GM12878 (cell line): Measurements from ENCODE around the gene SH2D7. TPM values are rescaled to one million over a fixed set of nuclear protein-coding genes. Genes with fewer than 3 reads are reported as not detected.
A peak's percentile ranks its signal among the peaks of the same experiment; 100 is the strongest.

Experiments
- BCL11A ChIP-seq: IDR thresholded peaks from 2 replicates; pipeline ENCODE4 v1.6.1; 2011; ENCODE audit warnings: low read depth, low read length
- CREM ChIP-seq: IDR thresholded peaks from 2 replicates; pipeline ENCODE4 v1.6.1; 2014; ENCODE audit warnings: antibody characterized with exemption, low read depth
- DPF2 ChIP-seq: fragments of 450-650 bp; IDR thresholded peaks from 2 replicates; pipeline ENCODE4 v1.6.1; 2017; ENCODE audit warnings: mild to moderate bottlenecking
- EP300 ChIP-seq, 2 experiments: fragments of 150-350 bp in 1 of 2; IDR thresholded peaks; 2 replicates each; pipeline ENCODE4 v1.6.1; 2011 to 2012; ENCODE audit warnings: low read depth in 2 of 2, low read length in 2 of 2, borderline replicate concordance in 1 of 2, improper control_type of control experiment in 1 of 2, inconsistent platforms in 1 of 2; ENCODE audit not compliant: control insufficient read depth in 1 of 2
- ETV6 ChIP-seq, 2 experiments: fragments of 450-650 bp in 1 of 2; IDR thresholded peaks in 1 of 2; conservative IDR thresholded peaks in 1 of 2; 2 replicates each; pipeline ENCODE4 v1.6.1; 2014; ENCODE audit warnings: antibody characterized with exemption in 1 of 2, borderline replicate concordance in 1 of 2, low read depth in 1 of 2, mild to moderate bottlenecking in 1 of 2, moderate library complexity in 1 of 2
- IKZF2 ChIP-seq, 2 experiments: fragments of 450-650 bp; IDR thresholded peaks; 2 replicates each; pipeline ENCODE4 v1.6.1; 2017; ENCODE audit warnings: mild to moderate bottlenecking in 2 of 2, moderate library complexity in 2 of 2
- MTA2 ChIP-seq: fragments of 450-650 bp; IDR thresholded peaks from 2 replicates; pipeline ENCODE4 v1.6.1; 2016; ENCODE audit warnings: low read depth, mild to moderate bottlenecking, moderate library complexity
- NR2F1 ChIP-seq: fragments of 450-650 bp; conservative IDR thresholded peaks from 2 replicates; pipeline ENCODE4 v1.6.1; 2017; ENCODE audit warnings: mild to moderate bottlenecking
- POLR2A ChIP-seq: IDR thresholded peaks from 2 replicates; pipeline ENCODE4 v1.6.1; 2011; ENCODE audit warnings: low read depth, mild to moderate bottlenecking, low read length
- SMARCA5 ChIP-seq: fragments of 450-650 bp; IDR thresholded peaks from 2 replicates; pipeline ENCODE4 v1.6.1; 2017; ENCODE audit warnings: mild to moderate bottlenecking
- SP1 ChIP-seq: IDR thresholded peaks from one replicate; pipeline ENCODE4 v1.6.1; 2011; ENCODE audit warnings: low read depth, low read length
- SPI1 ChIP-seq: IDR thresholded peaks from 2 replicates; pipeline ENCODE4 v1.6.1; 2011; ENCODE audit warnings: low read depth, mild to moderate bottlenecking, low read length, moderate library complexity, borderline replicate concordance; ENCODE audit not compliant: insufficient read depth
- STAT1 ChIP-seq: fragments of 450-650 bp; conservative IDR thresholded peaks from 2 replicates; pipeline ENCODE4 v1.6.1; 2014; ENCODE audit warnings: antibody characterized with exemption, mild to moderate bottlenecking
- TAF1 ChIP-seq: IDR thresholded peaks from 2 replicates; pipeline ENCODE4 v1.6.1; 2011; ENCODE audit warnings: mild to moderate bottlenecking, low read depth, low read length, borderline replicate concordance
- TARDBP ChIP-seq: IDR thresholded peaks from 2 replicates; pipeline ENCODE4 v1.6.1; 2016; ENCODE audit warnings: borderline replicate concordance
- TCF12 ChIP-seq: IDR thresholded peaks from 2 replicates; pipeline ENCODE4 v1.6.1; 2011; ENCODE audit warnings: low read depth, mild to moderate bottlenecking, low read length
- ZNF217 ChIP-seq: fragments of 450-650 bp; IDR thresholded peaks from 2 replicates; pipeline ENCODE4 v1.6.1; 2017; ENCODE audit warnings: antibody characterized with exemption, mild to moderate bottlenecking
- ZNF24 ChIP-seq: fragments of 450-650 bp; IDR thresholded peaks from 2 replicates; pipeline ENCODE4 v1.6.1; 2017; ENCODE audit warnings: antibody characterized with exemption, mild to moderate bottlenecking
- ZNF274 ChIP-seq: IDR thresholded peaks from one replicate; pipeline ENCODE4 v1.8.0; 2011; ENCODE audit not compliant: insufficient read length, insufficient read depth
- ZSCAN29 ChIP-seq: fragments of 450-650 bp; IDR thresholded peaks from 2 replicates; pipeline ENCODE4 v1.6.1; 2017; ENCODE audit warnings: mild to moderate bottlenecking, moderate library complexity
- polyA plus RNA-seq, 11 experiments: library from polyadenylated mRNA; depleted of rRNA in 4 of 11; unstranded in 6 of 11; stranded (reverse) in 5 of 11; fragments of >200 nt; fragmentation: Nextera tagmentation in 4 of 11; fragmentation: Illumina TruSeq in 1 of 11; extraction: Ambion mirVana in 4 of 11; extraction: Trizol in 1 of 11; gene quantifications; 1 replicate in 1 of 11; 2 replicates in 10 of 11; pipeline versions ENCODE4 v1.2.1 to v1.2.3, GENCODE V29; 2011 to 2016; ENCODE audit warnings: inconsistent platforms in 2 of 11, missing spikeins in 2 of 11, low read depth in 1 of 11
- total RNA-seq, 4 experiments: library from RNA; depleted of rRNA in 3 of 4; stranded (reverse); fragments of >200 nt in 3 of 4; fragmentation: Illumina TruSeq in 1 of 4; extraction: Trizol in 1 of 4; gene quantifications; 2 replicates each; pipeline versions ENCODE4 v1.2.1 to v1.2.3, GENCODE V29; 2013 to 2021
- TF ChIP-seq, protein P1 (sequence below): fragments of 450-650 bp; IDR thresholded peaks from 2 replicates; pipeline ENCODE4 v1.6.1; 2014; ENCODE audit warnings: mild to moderate bottlenecking
- TF ChIP-seq, protein P2 (sequence below): IDR thresholded peaks from 2 replicates; pipeline ENCODE4 v1.6.1; 2012; ENCODE audit warnings: low read length, inconsistent platforms
- TF ChIP-seq, protein P3 (sequence below): fragments of 450-650 bp; IDR thresholded peaks from 2 replicates; pipeline ENCODE4 v1.6.1; 2016; ENCODE audit warnings: mild to moderate bottlenecking
- TF ChIP-seq, protein P4 (sequence below): fragments of 450-650 bp; IDR thresholded peaks from 2 replicates; pipeline ENCODE4 v1.6.1; 2017; ENCODE audit warnings: low read depth, mild to moderate bottlenecking, moderate library complexity
- TF ChIP-seq, protein P5 (sequence below): IDR thresholded peaks from 2 replicates; pipeline ENCODE4 v1.6.1; 2012; ENCODE audit warnings: low read depth, low read length, improper control_type of control experiment

SH2D7 gene
- total and polyA plus RNA-seq, 10 of the 15 experiments (the other 5 are each of a cell fraction or from before 2014, with no cell fraction given), result 0.04 to 0.06 TPM; not detected in 8

DNA sequence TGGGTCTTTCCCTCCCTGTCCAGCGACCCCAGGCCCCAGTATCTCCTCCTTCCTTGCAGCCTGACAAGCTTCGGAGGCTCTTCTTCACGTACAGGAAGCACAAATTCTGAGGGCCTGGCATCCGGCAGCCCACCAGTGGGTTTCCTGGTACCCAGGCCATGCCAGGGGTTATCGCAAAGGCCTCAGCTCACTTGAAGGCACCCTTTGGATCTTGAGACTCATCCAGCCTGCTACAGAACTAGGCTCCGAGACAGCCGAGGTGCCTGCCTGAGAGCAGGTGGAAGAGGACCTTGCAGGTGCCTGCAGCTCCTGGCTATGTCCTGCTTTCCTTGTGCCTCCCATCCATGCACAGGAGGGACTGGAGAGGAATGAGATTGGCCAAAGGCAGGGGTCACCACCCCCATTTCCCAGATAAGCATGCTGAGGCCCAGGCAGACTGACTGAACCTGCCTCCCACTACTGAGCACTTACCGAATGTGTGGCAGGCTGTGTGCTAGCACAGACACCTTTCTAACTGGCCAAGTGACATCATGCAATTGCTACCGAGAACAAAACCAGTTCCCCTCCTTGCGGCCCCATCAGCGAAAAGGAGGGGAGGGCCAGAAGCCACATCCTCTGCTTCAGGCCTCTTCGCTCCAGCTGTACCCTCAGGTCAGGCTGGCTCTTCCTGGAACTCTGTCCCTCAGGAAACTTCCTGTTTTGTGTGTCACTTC, 11.2 kb downstream of the SH2D7 start (continued):
- TF ChIP-seq SPI1, result peak; percentile 85
- TF ChIP-seq ZSCAN29, result no peak
- TF ChIP-seq BCL11A, result peak; percentile 49; the same call in 1 of the 2 replicates
- peak; percentile 98 for TF ChIP-seq SMARCA5
- TF ChIP-seq, protein P1, sequence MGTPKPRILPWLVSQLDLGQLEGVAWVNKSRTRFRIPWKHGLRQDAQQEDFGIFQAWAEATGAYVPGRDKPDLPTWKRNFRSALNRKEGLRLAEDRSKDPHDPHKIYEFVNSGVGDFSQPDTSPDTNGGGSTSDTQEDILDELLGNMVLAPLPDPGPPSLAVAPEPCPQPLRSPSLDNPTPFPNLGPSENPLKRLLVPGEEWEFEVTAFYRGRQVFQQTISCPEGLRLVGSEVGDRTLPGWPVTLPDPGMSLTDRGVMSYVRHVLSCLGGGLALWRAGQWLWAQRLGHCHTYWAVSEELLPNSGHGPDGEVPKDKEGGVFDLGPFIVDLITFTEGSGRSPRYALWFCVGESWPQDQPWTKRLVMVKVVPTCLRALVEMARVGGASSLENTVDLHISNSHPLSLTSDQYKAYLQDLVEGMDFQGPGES, result no peak
- no peak for TF ChIP-seq STAT1
- no peak for TF ChIP-seq TARDBP
- peak; percentile 30 to 76; a peak in 2 of 4 replicates for TF ChIP-seq EP300 (IDR thresholded peaks at IDR 0.05; ENCODE audit: borderline replicate concordance in 1 of 2, control insufficient read depth in 1 of 2, low read depth in 2 of 2, low read length in 2 of 2)
- TF ChIP-seq SP1, result peak; percentile 38
- peak; percentile 57 for TF ChIP-seq NR2F1
- TF ChIP-seq TCF12, result peak; percentile 66; the same call in 1 of the 2 replicates
- peak in 1 of 2 experiments; percentile 87; a peak in 2 of 4 replicates for TF ChIP-seq ETV6 (conservative IDR thresholded peaks at IDR 0.05 in 1 of 2, IDR thresholded peaks at IDR 0.05 in 1 of 2; ENCODE audit: borderline replicate concordance in 1 of 2, low read depth in 1 of 2)
- peak; percentile 72 for TF ChIP-seq POLR2A
- TF ChIP-seq DPF2, result peak; percentile 70
- TF ChIP-seq CREM, result peak; percentile 68; the same call in 1 of the 2 replicates
- TF ChIP-seq IKZF2 (IDR thresholded peaks at IDR 0.05), result peak; percentile 75 to 82; a peak in 3 of 4 replicates
- TF ChIP-seq, protein P2, sequence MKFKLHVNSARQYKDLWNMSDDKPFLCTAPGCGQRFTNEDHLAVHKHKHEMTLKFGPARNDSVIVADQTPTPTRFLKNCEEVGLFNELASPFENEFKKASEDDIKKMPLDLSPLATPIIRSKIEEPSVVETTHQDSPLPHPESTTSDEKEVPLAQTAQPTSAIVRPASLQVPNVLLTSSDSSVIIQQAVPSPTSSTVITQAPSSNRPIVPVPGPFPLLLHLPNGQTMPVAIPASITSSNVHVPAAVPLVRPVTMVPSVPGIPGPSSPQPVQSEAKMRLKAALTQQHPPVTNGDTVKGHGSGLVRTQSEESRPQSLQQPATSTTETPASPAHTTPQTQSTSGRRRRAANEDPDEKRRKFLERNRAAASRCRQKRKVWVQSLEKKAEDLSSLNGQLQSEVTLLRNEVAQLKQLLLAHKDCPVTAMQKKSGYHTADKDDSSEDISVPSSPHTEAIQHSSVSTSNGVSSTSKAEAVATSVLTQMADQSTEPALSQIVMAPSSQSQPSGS, result peak; percentile 74
- TF ChIP-seq, protein P3, sequence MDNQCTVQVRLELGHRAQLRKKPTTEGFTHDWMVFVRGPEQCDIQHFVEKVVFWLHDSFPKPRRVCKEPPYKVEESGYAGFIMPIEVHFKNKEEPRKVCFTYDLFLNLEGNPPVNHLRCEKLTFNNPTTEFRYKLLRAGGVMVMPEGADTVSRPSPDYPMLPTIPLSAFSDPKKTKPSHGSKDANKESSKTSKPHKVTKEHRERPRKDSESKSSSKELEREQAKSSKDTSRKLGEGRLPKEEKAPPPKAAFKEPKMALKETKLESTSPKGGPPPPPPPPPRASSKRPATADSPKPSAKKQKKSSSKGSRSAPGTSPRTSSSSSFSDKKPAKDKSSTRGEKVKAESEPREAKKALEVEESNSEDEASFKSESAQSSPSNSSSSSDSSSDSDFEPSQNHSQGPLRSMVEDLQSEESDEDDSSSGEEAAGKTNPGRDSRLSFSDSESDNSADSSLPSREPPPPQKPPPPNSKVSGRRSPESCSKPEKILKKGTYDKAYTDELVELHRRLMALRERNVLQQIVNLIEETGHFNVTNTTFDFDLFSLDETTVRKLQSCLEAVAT, result peak; percentile 62; the same call in 1 of the 2 replicates
- TF ChIP-seq ZNF217, result peak; percentile 72; the same call in 1 of the 2 replicates
- TF ChIP-seq, protein P4, sequence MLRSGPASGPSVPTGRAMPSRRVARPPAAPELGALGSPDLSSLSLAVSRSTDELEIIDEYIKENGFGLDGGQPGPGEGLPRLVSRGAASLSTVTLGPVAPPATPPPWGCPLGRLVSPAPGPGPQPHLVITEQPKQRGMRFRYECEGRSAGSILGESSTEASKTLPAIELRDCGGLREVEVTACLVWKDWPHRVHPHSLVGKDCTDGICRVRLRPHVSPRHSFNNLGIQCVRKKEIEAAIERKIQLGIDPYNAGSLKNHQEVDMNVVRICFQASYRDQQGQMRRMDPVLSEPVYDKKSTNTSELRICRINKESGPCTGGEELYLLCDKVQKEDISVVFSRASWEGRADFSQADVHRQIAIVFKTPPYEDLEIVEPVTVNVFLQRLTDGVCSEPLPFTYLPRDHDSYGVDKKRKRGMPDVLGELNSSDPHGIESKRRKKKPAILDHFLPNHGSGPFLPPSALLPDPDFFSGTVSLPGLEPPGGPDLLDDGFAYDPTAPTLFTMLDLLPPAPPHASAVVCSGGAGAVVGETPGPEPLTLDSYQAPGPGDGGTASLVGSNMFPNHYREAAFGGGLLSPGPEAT, result peak; percentile 60; the same call in 1 of the 2 replicates
- no peak for TF ChIP-seq ZNF274
- TF ChIP-seq ZNF24, result peak; percentile 77
- TF ChIP-seq MTA2, result 0 out of 2 replicates have a peak, but pooled peaks have one; percentile 46
- TF ChIP-seq, protein P5, sequence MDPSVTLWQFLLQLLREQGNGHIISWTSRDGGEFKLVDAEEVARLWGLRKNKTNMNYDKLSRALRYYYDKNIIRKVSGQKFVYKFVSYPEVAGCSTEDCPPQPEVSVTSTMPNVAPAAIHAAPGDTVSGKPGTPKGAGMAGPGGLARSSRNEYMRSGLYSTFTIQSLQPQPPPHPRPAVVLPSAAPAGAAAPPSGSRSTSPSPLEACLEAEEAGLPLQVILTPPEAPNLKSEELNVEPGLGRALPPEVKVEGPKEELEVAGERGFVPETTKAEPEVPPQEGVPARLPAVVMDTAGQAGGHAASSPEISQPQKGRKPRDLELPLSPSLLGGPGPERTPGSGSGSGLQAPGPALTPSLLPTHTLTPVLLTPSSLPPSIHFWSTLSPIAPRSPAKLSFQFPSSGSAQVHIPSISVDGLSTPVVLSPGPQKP, result no peak
- TF ChIP-seq TAF1, result no peak
